Measurements from ENCODE around the gene NHEJ1. TPM values are rescaled to one million over a fixed set of nuclear protein-coding genes. Genes with fewer than 3 reads are reported as not detected.
A peak's percentile ranks its signal among the peaks of the same experiment; 100 is the strongest.

The NHEJ1 gene
- total and polyA plus RNA-seq, 2 of the 13 experiments (the other 11 are each of a cell fraction or from before 2014, with no cell fraction given): 30.0 to 30.7 TPM

GRCh38 chr2:219126555-219126954 lies 34.1 kb downstream of the NHEJ1 start (continued):
- TF ChIP-seq, protein P1, sequence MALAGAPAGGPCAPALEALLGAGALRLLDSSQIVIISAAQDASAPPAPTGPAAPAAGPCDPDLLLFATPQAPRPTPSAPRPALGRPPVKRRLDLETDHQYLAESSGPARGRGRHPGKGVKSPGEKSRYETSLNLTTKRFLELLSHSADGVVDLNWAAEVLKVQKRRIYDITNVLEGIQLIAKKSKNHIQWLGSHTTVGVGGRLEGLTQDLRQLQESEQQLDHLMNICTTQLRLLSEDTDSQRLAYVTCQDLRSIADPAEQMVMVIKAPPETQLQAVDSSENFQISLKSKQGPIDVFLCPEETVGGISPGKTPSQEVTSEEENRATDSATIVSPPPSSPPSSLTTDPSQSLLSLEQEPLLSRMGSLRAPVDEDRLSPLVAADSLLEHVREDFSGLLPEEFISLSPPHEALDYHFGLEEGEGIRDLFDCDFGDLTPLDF (CRISPR knock-in tag; IDR thresholded peaks at IDR 0.05): no peak
- TF ChIP-seq REPIN1 (CRISPR knock-in tag; IDR thresholded peaks at IDR 0.05; ENCODE audit: borderline replicate concordance, low read depth) (peak; percentile 37; the same call in 1 of the 2 replicates), ATF6 (CRISPR knock-in tag; conservative IDR thresholded peaks at IDR 0.05) (no peak), ZNF788 (CRISPR knock-in tag; IDR thresholded peaks at IDR 0.05; ENCODE audit: borderline replicate concordance) (no peak), TEAD3 (CRISPR knock-in tag; optimal IDR thresholded peaks at IDR 0.05; ENCODE audit: borderline replicate concordance) (peak; percentile 58), AGO2 (optimal IDR thresholded peaks at IDR 0.05; ENCODE audit: low read depth, low read length) (no peak), ZNF317 (CRISPR knock-in tag; IDR thresholded peaks at IDR 0.05) (no peak), ZC3H4 (CRISPR knock-in tag; IDR thresholded peaks at IDR 0.05; ENCODE audit: borderline replicate concordance) (no peak), ZNF800 (CRISPR knock-in tag; IDR thresholded peaks at IDR 0.05) (no peak), ZNF720 (CRISPR knock-in tag; IDR thresholded peaks at IDR 0.05) (no peak), ZNF367 (CRISPR knock-in tag; IDR thresholded peaks at IDR 0.05; ENCODE audit: borderline replicate concordance) (no peak), BCL6 (CRISPR knock-in tag; IDR thresholded peaks at IDR 0.05) (peak; percentile 97), NKX3-1 (CRISPR knock-in tag; IDR thresholded peaks at IDR 0.05) (no peak), ZEB1 (IDR thresholded peaks at IDR 0.05; ENCODE audit: insufficient replicate concordance, low read depth) (no peak), RFXANK (CRISPR knock-in tag; IDR thresholded peaks at IDR 0.05) (no peak), ATAD3A (CRISPR knock-in tag; IDR thresholded peaks at IDR 0.05) (no peak)
- TF ChIP-seq, protein P2, sequence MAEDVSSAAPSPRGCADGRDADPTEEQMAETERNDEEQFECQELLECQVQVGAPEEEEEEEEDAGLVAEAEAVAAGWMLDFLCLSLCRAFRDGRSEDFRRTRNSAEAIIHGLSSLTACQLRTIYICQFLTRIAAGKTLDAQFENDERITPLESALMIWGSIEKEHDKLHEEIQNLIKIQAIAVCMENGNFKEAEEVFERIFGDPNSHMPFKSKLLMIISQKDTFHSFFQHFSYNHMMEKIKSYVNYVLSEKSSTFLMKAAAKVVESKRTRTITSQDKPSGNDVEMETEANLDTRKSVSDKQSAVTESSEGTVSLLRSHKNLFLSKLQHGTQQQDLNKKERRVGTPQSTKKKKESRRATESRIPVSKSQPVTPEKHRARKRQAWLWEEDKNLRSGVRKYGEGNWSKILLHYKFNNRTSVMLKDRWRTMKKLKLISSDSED (CRISPR knock-in tag; IDR thresholded peaks at IDR 0.05): no peak
- TF ChIP-seq, protein P3, sequence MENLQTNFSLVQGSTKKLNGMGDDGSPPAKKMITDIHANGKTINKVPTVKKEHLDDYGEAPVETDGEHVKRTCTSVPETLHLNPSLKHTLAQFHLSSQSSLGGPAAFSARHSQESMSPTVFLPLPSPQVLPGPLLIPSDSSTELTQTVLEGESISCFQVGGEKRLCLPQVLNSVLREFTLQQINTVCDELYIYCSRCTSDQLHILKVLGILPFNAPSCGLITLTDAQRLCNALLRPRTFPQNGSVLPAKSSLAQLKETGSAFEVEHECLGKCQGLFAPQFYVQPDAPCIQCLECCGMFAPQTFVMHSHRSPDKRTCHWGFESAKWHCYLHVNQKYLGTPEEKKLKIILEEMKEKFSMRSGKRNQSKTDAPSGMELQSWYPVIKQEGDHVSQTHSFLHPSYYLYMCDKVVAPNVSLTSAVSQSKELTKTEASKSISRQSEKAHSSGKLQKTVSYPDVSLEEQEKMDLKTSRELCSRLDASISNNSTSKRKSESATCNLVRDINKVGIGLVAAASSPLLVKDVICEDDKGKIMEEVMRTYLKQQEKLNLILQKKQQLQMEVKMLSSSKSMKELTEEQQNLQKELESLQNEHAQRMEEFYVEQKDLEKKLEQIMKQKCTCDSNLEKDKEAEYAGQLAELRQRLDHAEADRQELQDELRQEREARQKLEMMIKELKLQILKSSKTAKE (CRISPR knock-in tag; IDR thresholded peaks at IDR 0.05; ENCODE audit: borderline replicate concordance): peak; percentile 66; the same call in 1 of the 2 replicates

All from HepG2 (cell line).